ENCODE data around the gene PIK3AP1. TPM values are rescaled to one million over a fixed set of nuclear protein-coding genes. Genes with fewer than 3 reads are reported as not detected.

Gene PIK3AP1
- total RNA-seq, 1 experiment from 2014 or later, result 1.7 TPM

DNA sequence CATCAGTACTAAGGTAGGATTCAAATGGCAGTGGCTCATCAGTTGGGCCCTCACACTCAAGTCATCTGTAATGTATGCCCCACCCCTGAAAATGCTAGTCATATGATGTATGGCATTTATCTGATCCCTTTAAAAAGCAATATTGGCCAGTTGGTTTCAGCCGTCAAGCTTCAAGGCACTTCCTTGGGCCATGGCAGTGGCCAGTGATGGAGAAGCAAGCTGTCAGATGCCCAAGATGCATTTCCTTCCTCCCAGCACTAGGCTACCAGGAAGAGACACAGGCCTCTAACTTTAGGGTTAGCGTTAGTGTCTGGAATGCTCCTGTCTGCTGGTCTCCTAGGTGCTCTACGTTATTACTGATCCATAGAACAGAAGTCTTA lies 64.1 kb downstream of the PIK3AP1 start:
- Histone ChIP-seq H2AFZ (no peak overlapping the region), H3K4me1 (replicated peaks; ENCODE audit: insufficient read depth) (no peaks in the 10 kb centered on the region), H3K9me3 (ENCODE audit: insufficient read depth, low read depth) (no peaks in the 10 kb centered on the region), H3K27ac (no peak overlapping the region), H4K20me1 (ENCODE audit: insufficient read depth) (no peaks in the 10 kb centered on the region), H3F3A (ENCODE audit: insufficient read depth, low read depth) (no peaks in the 10 kb centered on the region), H3K4me2 (no peak overlapping the region), H3K9me2 (ENCODE audit: insufficient read depth) (no peaks in the 10 kb centered on the region), H3K27me3 (ENCODE audit: insufficient read depth, low read depth) (no peaks in the 10 kb centered on the region), H3K79me2 (ENCODE audit: low read depth) (no peaks in the 10 kb centered on the region), H3K4me3 (no peak overlapping the region), H3K36me3 (ENCODE audit: low read depth) (no peaks in the 10 kb centered on the region)
- intact Hi-C loops (cut with micrococcal nuclease; ENCODE audit: unreplicated experiment), result no loop called here
- ChIA-PET CTCF (no interaction called here), POLR2A (ENCODE audit: unreplicated experiment) (no interaction called here)
- DNase-seq, result no peak
- TF ChIP-seq EZH2 (IDR thresholded peaks at IDR 0.05; ENCODE audit: low read depth), result no peak
- TF ChIP-seq, protein P1, sequence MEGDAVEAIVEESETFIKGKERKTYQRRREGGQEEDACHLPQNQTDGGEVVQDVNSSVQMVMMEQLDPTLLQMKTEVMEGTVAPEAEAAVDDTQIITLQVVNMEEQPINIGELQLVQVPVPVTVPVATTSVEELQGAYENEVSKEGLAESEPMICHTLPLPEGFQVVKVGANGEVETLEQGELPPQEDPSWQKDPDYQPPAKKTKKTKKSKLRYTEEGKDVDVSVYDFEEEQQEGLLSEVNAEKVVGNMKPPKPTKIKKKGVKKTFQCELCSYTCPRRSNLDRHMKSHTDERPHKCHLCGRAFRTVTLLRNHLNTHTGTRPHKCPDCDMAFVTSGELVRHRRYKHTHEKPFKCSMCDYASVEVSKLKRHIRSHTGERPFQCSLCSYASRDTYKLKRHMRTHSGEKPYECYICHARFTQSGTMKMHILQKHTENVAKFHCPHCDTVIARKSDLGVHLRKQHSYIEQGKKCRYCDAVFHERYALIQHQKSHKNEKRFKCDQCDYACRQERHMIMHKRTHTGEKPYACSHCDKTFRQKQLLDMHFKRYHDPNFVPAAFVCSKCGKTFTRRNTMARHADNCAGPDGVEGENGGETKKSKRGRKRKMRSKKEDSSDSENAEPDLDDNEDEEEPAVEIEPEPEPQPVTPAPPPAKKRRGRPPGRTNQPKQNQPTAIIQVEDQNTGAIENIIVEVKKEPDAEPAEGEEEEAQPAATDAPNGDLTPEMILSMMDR (conservative IDR thresholded peaks at IDR 0.05), result no peak
- BruUV-seq (replicated peaks), result no TSS peak

DNA sequence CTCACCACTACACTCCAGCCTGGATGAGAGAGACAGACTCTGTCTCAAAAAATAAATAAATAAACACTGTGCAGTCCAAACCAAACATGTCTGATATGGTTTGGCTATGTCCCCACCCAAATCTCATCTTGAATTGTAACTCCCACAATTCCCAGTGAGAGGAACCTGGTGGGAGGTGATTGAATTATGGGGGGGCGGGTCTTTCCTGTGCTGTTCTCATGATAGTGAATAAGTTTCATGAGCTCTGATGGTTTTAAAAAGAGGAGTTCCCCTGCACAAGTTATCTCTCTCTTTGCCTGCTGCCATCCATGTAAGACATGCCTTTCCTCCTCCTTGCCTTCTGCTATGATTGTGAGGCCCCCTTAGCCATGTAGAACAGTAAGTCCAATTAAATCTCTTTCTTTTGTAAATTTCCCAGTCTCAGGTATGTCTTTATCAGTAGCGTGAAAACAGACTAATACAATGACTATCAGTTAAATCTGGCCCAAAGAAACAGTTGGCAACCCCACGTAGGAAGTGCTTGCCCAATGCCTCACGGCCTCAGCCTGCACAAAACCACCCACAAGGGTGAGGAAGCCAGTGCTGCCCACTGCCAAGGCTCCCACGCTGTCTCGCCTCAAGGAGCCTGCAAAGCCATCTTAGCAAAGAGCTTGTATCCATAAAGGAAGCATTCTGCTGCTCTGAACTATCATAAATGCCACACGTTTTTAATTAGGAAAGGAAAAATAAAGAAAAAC lies 64.7 kb downstream of the PIK3AP1 start:
- Histone ChIP-seq H3K79me2 (ENCODE audit: low read depth) (no peaks in the 10 kb centered on the region), H4K20me1 (ENCODE audit: insufficient read depth) (no peaks in the 10 kb centered on the region), H2AFZ (no peak overlapping the region), H3K27me3 (ENCODE audit: insufficient read depth, low read depth) (no peaks in the 10 kb centered on the region), H3K27ac (no peak overlapping the region), H3K9me3 (ENCODE audit: insufficient read depth, low read depth) (no peaks in the 10 kb centered on the region), H3K4me1 (replicated peaks; ENCODE audit: insufficient read depth) (no peaks in the 10 kb centered on the region), H3F3A (ENCODE audit: insufficient read depth, low read depth) (no peaks in the 10 kb centered on the region), H3K4me3 (no peak overlapping the region), H3K9me2 (ENCODE audit: insufficient read depth) (no peaks in the 10 kb centered on the region), H3K4me2 (no peak overlapping the region), H3K36me3 (ENCODE audit: low read depth) (no peaks in the 10 kb centered on the region)
- ChIA-PET POLR2A (ENCODE audit: unreplicated experiment) (no interaction called here), CTCF (no interaction called here)
- DNase-seq, result no peak
- no peak for TF ChIP-seq EZH2 (IDR thresholded peaks at IDR 0.05; ENCODE audit: low read depth)
- TF ChIP-seq, protein P1 (conservative IDR thresholded peaks at IDR 0.05), result no peak
- intact Hi-C loops (cut with micrococcal nuclease; ENCODE audit: unreplicated experiment), result no loop called here
- no TSS peak for BruUV-seq (replicated peaks)

- Histone ChIP-seq H3K4me3 (no peak overlapping the region), H3K4me2 (no peak overlapping the region), H3K27ac (no peak overlapping the region), H3K9me3 (ENCODE audit: insufficient read depth, low read depth) (no peaks in the 10 kb centered on the region), H3K36me3 (ENCODE audit: low read depth) (no peaks in the 10 kb centered on the region), H2AFZ (no peak overlapping the region), H3K27me3 (ENCODE audit: insufficient read depth, low read depth) (no peaks in the 10 kb centered on the region), H3K79me2 (ENCODE audit: low read depth) (no peaks in the 10 kb centered on the region), H3K9me2 (ENCODE audit: insufficient read depth) (no peaks in the 10 kb centered on the region), H3F3A (ENCODE audit: insufficient read depth, low read depth) (no peaks in the 10 kb centered on the region), H3K4me1 (replicated peaks; ENCODE audit: insufficient read depth) (peaks cover 11% of the 10 kb centered on the region), H4K20me1 (ENCODE audit: insufficient read depth) (no peaks in the 10 kb centered on the region)
- CTCF ChIA-PET, result no interaction called here
- intact Hi-C loops (cut with micrococcal nuclease; ENCODE audit: unreplicated experiment), result no loop called here
- no peak for TF ChIP-seq EZH2 (IDR thresholded peaks at IDR 0.05; ENCODE audit: low read depth)
- TF ChIP-seq, protein P1 (conservative IDR thresholded peaks at IDR 0.05), result no peak
- no TSS peak for BruUV-seq (replicated peaks)
- no peak for DNase-seq
- POLR2A ChIA-PET (ENCODE audit: unreplicated experiment), result no interaction called here
Measured at GRCh38 chr10:96651998-96652431, 68.3 kb downstream of the PIK3AP1 start.
